GM18505 (cell line): ENCODE measurements around the gene TMIE.

Source experiments
- ATAC-seq: cut with Tn5 transposase; IDR thresholded peaks from one replicate; pipeline ENCODE4 v1.9.1; 2021; ENCODE audit not compliant: unreplicated experiment
- POLR2A ChIP-seq: IDR thresholded peaks from 4 replicates; pipeline ENCODE4 v1.6.1; 2011; ENCODE audit warnings: borderline replicate concordance; ENCODE audit not compliant: insufficient read depth, insufficient read length; ENCODE audit errors: extremely low read depth

TMIE gene

GRCh38 chr3:46705022-46705530, 3.9 kb downstream of the TMIE start:
- TF ChIP-seq POLR2A: no peak
- ATAC-seq: no peak

- no peak for ATAC-seq
- TF ChIP-seq POLR2A: no peak
Measured at GRCh38 chr3:46705751-46706552, 4.8 kb downstream of the TMIE start.

- ATAC-seq: no peak
- no peak for TF ChIP-seq POLR2A
Measured at GRCh38 chr3:46706771-46707582, 5.8 kb downstream of the TMIE start.

- no peak for ATAC-seq
- TF ChIP-seq POLR2A: no peak
Measured at GRCh38 chr3:46707601-46708011, 6.4 kb downstream of the TMIE start.

- TF ChIP-seq POLR2A: no peak
- no peak for ATAC-seq
Measured at GRCh38 chr3:46708401-46709156, 7.4 kb downstream of the TMIE start.

- no peak for ATAC-seq
- TF ChIP-seq POLR2A: no peak
Measured at GRCh38 chr3:46709157-46709654, 8.0 kb downstream of the TMIE start.

- ATAC-seq: no peak
Measured at GRCh38 chr3:46709721-46710120, 8.5 kb downstream of the TMIE start.

GRCh38 chr3:46710229-46710628, 9.0 kb downstream of the TMIE start:
- ATAC-seq: no peak
- no peak for TF ChIP-seq POLR2A

More at GRCh38 chr3:46709721-46710120, 8.5 kb downstream of the TMIE start:
- no peak for TF ChIP-seq POLR2A

GRCh38 chr3:46710671-46711295, 9.6 kb downstream of the TMIE start:
- no peak for ATAC-seq
- no peak for TF ChIP-seq POLR2A

GRCh38 chr3:46711305-46711704, 10.1 kb downstream of the TMIE start:
- no peak for ATAC-seq
- TF ChIP-seq POLR2A: no peak

GRCh38 chr3:46711760-46712159, 10.6 kb downstream of the TMIE start:
- no peak for TF ChIP-seq POLR2A
- ATAC-seq: no peak

- no peak for ATAC-seq
- TF ChIP-seq POLR2A: no peak
Measured at GRCh38 chr3:46712191-46713049, 11.2 kb downstream of the TMIE start.
